GM12891 (cell line): ENCODE results near the gene LHB.
"Not testable (repeated sequence)": the region's sequence is repeated elsewhere in the genome, so short reads cannot be mapped to it uniquely, and the experiment has no call there.

Experiments used
- PAX5 ChIP-seq: IDR thresholded peaks from 2 replicates; pipeline ENCODE4 v1.6.1; 2011; ENCODE audit warnings: low read length, moderate library complexity, mild to moderate bottlenecking; ENCODE audit not compliant: insufficient read depth, severe bottlenecking
- POLR2A ChIP-seq: IDR thresholded peaks from 2 replicates; pipeline ENCODE4 v1.6.1; 2011; ENCODE audit warnings: low read depth, low read length, control low read depth
- POLR2AphosphoS5 ChIP-seq: IDR thresholded peaks from 2 replicates; pipeline ENCODE4 v1.6.1; 2011; ENCODE audit warnings: low read depth, low read length, control low read depth
- POU2F2 ChIP-seq: IDR thresholded peaks from 2 replicates; pipeline ENCODE4 v1.6.1; 2011; ENCODE audit warnings: low read depth, mild to moderate bottlenecking, control low read depth, low read length, moderate library complexity
- SPI1 ChIP-seq: IDR thresholded peaks from 2 replicates; pipeline ENCODE4 v1.6.1; 2011; ENCODE audit warnings: low read depth, low read length, control low read depth
- TAF1 ChIP-seq: IDR thresholded peaks from 2 replicates; pipeline ENCODE4 v1.6.1; 2011; ENCODE audit warnings: low read depth, low read length, control low read depth

DNA sequence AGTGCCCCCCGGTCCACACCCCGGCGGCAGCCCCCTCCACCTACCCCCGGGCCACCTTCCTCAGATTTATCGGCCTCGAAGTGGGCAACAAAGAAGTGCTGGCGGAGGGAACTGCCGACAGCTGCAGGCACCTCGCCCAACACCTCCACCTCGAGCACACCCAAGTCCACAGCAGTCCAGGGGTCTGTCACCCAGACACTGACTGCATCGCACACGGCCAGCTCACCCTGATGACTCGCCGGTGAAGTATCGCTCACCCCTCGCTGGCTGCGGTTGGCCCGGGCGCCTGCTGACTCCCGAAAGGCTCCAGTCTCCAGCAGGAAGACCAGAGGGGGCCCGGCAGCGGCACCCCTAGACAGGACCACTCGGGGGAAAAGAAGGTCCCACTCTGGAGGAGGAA lies 8.7 kb upstream of the LHB start:
- TF ChIP-seq POLR2A, POLR2AphosphoS5, TAF1, SPI1, POU2F2, PAX5: not testable (repeated sequence)
